ENCODE data around the gene RAP2C. TPM values are rescaled to one million over a fixed set of nuclear protein-coding genes. Genes with fewer than 3 reads are reported as not detected.

The RAP2C gene
- 12.1 and 12.7 TPM in 2 replicates for total RNA-seq

GRCh38 chrX:132219343-132219768 lies at the start of gene RAP2C:
RAP2C (minus strand) TSS chrX:132219447; CDS start chrX:132217268, 2,179 bp downstream.

Other genes starting within 250 kb of the RAP2C start
- 1.4 and 2.8 TPM in 2 replicates for gene STK26, start 196.1 kb downstream of the RAP2C start, total RNA-seq
- under 0.01 TPM in 1 of 2 replicates, not detected in the other for gene FRMD7, start 91.4 kb downstream of the RAP2C start, total RNA-seq